GM21576 (cell line): Measurements from ENCODE around the gene RETREG1.

Experiments
- ATAC-seq: cut with Tn5 transposase; IDR thresholded peaks from one replicate; pipeline ENCODE4 v1.9.1; 2021; ENCODE audit warnings: mild to moderate bottlenecking, moderate library complexity; ENCODE audit not compliant: unreplicated experiment

The RETREG1 gene

GRCh38 chr5:16586556-16586955, 30.2 kb downstream of the RETREG1 start:
- ATAC-seq, result no peak

- ATAC-seq, result no peak
Observed at GRCh38 chr5:16585041-16585667, 31.6 kb downstream of the RETREG1 start.

- no peak for ATAC-seq
Observed at GRCh38 chr5:16582081-16582480, 34.7 kb downstream of the RETREG1 start.

GRCh38 chr5:16580382-16580781, 36.4 kb downstream of the RETREG1 start:
- no peak for ATAC-seq

- ATAC-seq, result no peak
Observed at GRCh38 chr5:16579142-16579847, 37.5 kb downstream of the RETREG1 start.

- ATAC-seq, result no peak
Observed at GRCh38 chr5:16578474-16578883, 38.3 kb downstream of the RETREG1 start.

- ATAC-seq, result no peak
Observed at GRCh38 chr5:16577677-16578076, 39.1 kb downstream of the RETREG1 start.

GRCh38 chr5:16574789-16575721, 41.7 kb downstream of the RETREG1 start:
- ATAC-seq, result no peak

- no peak for ATAC-seq
Observed at GRCh38 chr5:16573401-16573800, 43.4 kb downstream of the RETREG1 start.

- no peak for ATAC-seq
Observed at GRCh38 chr5:16572289-16573015, 44.3 kb downstream of the RETREG1 start.

GRCh38 chr5:16571016-16571415, 45.8 kb downstream of the RETREG1 start:
- ATAC-seq, result no peak

GRCh38 chr5:16570121-16570815, 46.5 kb downstream of the RETREG1 start:
- no peak for ATAC-seq

GRCh38 chr5:16568875-16569580, 47.8 kb downstream of the RETREG1 start:
- ATAC-seq, result no peak

- ATAC-seq, result no peak
Observed at GRCh38 chr5:16567365-16567764, 49.4 kb downstream of the RETREG1 start.

- ATAC-seq, result no peak
Observed at GRCh38 chr5:16565118-16565517, 51.7 kb downstream of the RETREG1 start.

- no peak for ATAC-seq
Observed at GRCh38 chr5:16564248-16564867, 52.4 kb downstream of the RETREG1 start.

- no peak for ATAC-seq
Observed at GRCh38 chr5:16563686-16564085, 53.1 kb downstream of the RETREG1 start.

- peak; percentile 50 for ATAC-seq
Observed at GRCh38 chr5:16561660-16562059, 55.1 kb downstream of the RETREG1 start.

GRCh38 chr5:16559702-16560101, 57.1 kb downstream of the RETREG1 start:
- no peak for ATAC-seq
